Activated CD8-positive, alpha-beta memory T cell treated with anti-CD3 and anti-CD28 coated beads for 48 hours (primary cell): ENCODE results near the gene FOSL2.

Source experiments
- DNase-seq, 3 experiments: peaks; one replicate each; pipeline ENCODE4 v3.0.0-alpha.2; 2020; ENCODE audit warnings: low read depth in 2 of 3, low spot score in 2 of 3

The FOSL2 gene

GRCh38 chr2:28374331-28374730, 18.3 kb upstream of the FOSL2 start:
- DNase-seq: no peak

GRCh38 chr2:28375236-28375635, 17.4 kb upstream of the FOSL2 start:
- DNase-seq: no peak

GRCh38 chr2:28375742-28376631, 16.7 kb upstream of the FOSL2 start:
- DNase-seq: no peak

- no peak for DNase-seq
Observed at GRCh38 chr2:28377195-28377816, 15.4 kb upstream of the FOSL2 start.

GRCh38 chr2:28377984-28378678, 14.5 kb upstream of the FOSL2 start:
- no peak for DNase-seq

- no peak for DNase-seq
Observed at GRCh38 chr2:28378679-28379584, 13.7 kb upstream of the FOSL2 start.

GRCh38 chr2:28380219-28380618, 12.4 kb upstream of the FOSL2 start:
- no peak for DNase-seq

- no peak for DNase-seq
Observed at GRCh38 chr2:28381225-28382180, 11.2 kb upstream of the FOSL2 start.

- no peak for DNase-seq
Observed at GRCh38 chr2:28382755-28383154, 9.9 kb upstream of the FOSL2 start.

GRCh38 chr2:28387082-28387960, 5.3 kb upstream of the FOSL2 start:
- DNase-seq: no peak

- DNase-seq: no peak
Observed at GRCh38 chr2:28389399-28390240, 3.0 kb upstream of the FOSL2 start.

- peak in 2 of 3 experiments; percentile 86 to 89 for DNase-seq
Observed at GRCh38 chr2:28390241-28390745, 2.4 kb upstream of the FOSL2 start.

GRCh38 chr2:28390746-28391563, 1.7 kb upstream of the FOSL2 start:
- DNase-seq: peak in 2 of 3 experiments; percentile 50 to 61

- DNase-seq: peak in 2 of 3 experiments; percentile 62 to 64
Observed at GRCh38 chr2:28391564-28392296, 928 bp upstream of the FOSL2 start.

GRCh38 chr2:28393114-28393836, 617 bp downstream of the FOSL2 start:
- DNase-seq: peak in 2 of 3 experiments; percentile 38 to 44
